Measurements from ENCODE around the gene OXNAD1. TPM values are rescaled to one million over a fixed set of nuclear protein-coding genes. Genes with fewer than 3 reads are reported as not detected.

The OXNAD1 gene, protein sequence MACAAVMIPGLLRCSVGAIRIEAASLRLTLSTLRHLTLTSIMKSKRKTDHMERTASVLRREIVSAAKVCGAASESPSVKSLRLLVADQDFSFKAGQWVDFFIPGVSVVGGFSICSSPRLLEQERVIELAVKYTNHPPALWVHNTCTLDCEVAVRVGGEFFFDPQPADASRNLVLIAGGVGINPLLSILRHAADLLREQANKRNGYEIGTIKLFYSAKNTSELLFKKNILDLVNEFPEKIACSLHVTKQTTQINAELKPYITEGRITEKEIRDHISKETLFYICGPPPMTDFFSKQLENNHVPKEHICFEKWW
- polyA plus RNA-seq (ENCODE audit: insufficient read length in 4 of 4), result 10 to 100 TPM; 17.3 to 18.5 (median 17.9) TPM

DNA sequence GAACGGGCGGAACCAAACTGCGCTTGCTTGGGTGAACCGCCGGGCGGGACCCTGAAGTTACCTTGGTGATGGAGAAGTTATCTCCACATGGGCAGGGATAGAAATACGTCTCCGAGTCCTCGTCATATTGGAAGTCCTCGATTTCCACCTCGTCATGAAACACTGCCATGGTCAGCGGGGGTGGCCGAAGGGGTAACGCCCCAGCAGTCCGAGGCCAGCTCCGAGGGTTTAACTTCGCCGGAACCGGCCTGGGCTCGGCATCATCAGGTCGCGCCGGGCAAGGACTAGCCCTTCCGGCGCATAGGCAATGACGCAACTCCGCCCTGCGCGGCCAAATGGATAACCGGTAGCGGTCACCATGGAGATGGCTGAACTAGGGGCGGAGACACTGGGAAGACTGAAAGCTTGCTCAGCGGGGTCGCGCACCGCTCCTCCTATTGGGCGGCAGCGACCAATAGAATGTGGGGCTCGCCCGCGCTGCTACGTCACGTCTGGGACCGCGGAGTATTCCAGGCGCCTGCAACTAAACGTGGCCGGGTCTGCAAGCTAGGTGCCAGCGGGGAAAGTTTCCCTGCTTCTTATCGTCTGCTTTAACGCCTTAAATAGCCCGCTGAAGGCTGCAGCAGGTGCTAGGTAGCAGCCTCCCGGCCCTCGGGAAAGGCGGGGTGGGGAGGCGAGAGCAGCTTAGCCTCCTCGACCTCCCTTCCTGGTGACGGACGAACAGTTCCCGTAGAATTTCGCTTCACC is at the start of gene OXNAD1, which contains the start of gene DPH3:
Gene OXNAD1, plus strand, starts transcription at position 505 of the 747 bp plus-strand sequence. CDS start 5,741 bp downstream, outside the sequence.
Gene DPH3, minus strand, starts transcription at position 236 of the 747 bp plus-strand sequence. Its CDS starts 67 bp downstream, at position 169.
- peak; percentile 98 to 99 (median 99) for DNase-seq (ENCODE audit: low read depth in 4 of 4, low spot score in 3 of 4)

GRCh38 chr3:16216373-16216935 is 48.6 kb upstream of the OXNAD1 start:
- no peak for DNase-seq (ENCODE audit: low read depth in 4 of 4, low spot score in 3 of 4)

DNA sequence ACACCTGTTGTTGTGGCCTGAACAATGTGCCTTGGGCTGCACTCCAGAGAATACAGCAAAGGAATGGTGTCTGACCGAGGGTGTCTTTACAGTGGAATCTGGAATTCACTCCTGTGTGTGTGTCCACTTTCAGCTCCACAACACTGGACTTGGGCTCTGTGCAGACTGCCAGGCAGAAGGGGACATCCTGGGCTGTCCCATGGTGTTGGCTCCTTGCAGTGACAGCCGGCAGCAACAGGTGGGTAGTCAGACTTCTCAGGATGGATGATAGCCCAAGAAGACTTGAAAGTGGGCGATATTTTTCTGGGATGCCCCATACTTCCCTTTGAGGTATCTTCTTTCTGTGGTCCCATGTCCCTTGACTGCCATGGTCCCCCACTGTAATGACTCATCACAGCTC is 45.2 kb upstream of the OXNAD1 start:
- no peak for DNase-seq (ENCODE audit: low read depth in 4 of 4, low spot score in 3 of 4)

- DNase-seq (ENCODE audit: low read depth in 4 of 4, low spot score in 3 of 4), result no peak
Measured at GRCh38 chr3:16221990-16222389, 43.0 kb upstream of the OXNAD1 start.

DNA sequence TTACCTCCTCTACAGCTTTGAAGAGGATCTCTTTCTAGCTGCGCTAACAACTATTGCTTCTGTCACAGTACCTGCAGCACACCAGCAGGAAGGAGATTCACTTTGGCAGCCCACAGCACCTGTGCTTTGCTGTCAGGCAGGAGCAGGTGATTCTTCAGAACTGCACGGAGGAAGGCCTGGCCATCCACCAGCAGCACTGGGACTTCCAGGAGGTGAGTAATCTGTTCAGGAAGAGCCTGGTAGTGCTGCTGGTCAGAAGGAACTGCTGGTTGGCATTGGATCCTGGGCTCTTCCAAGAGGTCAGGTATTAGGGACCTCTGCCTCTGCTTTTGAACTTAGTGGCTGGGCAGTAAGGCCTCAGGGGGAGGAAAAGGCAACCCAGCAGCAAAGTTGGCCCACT is 42.5 kb upstream of the OXNAD1 start:
- no peak for DNase-seq (ENCODE audit: low read depth in 4 of 4, low spot score in 3 of 4)

- no peak for DNase-seq (ENCODE audit: low read depth in 4 of 4, low spot score in 3 of 4)
Measured at GRCh38 chr3:16224325-16224724, 40.7 kb upstream of the OXNAD1 start.

- no peak for DNase-seq (ENCODE audit: low read depth in 4 of 4, low spot score in 3 of 4)
Measured at GRCh38 chr3:16227566-16227965, 37.4 kb upstream of the OXNAD1 start.

GRCh38 chr3:16229681-16230080 is 35.3 kb upstream of the OXNAD1 start:
- no peak for DNase-seq (ENCODE audit: low read depth in 4 of 4, low spot score in 3 of 4)

- DNase-seq (ENCODE audit: low read depth in 4 of 4, low spot score in 3 of 4), result no peak
Measured at GRCh38 chr3:16231983-16232382, 33.0 kb upstream of the OXNAD1 start.

- no peak for DNase-seq (ENCODE audit: low read depth in 4 of 4, low spot score in 3 of 4)
Measured at GRCh38 chr3:16233806-16234205, 31.2 kb upstream of the OXNAD1 start.

DNA sequence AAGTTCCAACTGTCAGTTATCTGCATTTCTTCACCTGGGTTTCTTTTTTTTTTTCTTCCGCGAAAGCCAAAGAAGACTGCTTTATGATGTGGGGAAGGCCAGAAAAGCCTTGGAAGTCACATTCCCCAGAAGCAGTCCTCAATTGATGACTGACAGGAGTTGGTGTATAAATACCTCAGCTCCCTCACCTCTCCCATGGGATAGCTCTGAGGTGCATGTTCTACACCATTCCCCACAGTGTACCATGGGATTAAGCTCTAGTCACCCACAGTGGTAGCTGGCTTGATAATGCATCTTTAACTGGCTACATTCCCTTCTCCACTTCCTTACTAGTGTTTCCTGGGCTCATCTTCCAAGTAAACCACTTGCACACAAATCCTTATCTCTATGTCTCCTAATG is 30.7 kb upstream of the OXNAD1 start:
- no peak for DNase-seq (ENCODE audit: low read depth in 4 of 4, low spot score in 3 of 4)

- DNase-seq (ENCODE audit: low read depth in 4 of 4, low spot score in 3 of 4), result no peak
Measured at GRCh38 chr3:16236030-16236639, 28.9 kb upstream of the OXNAD1 start.

- no peak for DNase-seq (ENCODE audit: low read depth in 4 of 4, low spot score in 3 of 4)
Measured at GRCh38 chr3:16236856-16237393, 28.1 kb upstream of the OXNAD1 start.

GRCh38 chr3:16239086-16239770 is 25.8 kb upstream of the OXNAD1 start:
- DNase-seq (ENCODE audit: low read depth in 4 of 4, low spot score in 3 of 4), result no peak

DNA sequence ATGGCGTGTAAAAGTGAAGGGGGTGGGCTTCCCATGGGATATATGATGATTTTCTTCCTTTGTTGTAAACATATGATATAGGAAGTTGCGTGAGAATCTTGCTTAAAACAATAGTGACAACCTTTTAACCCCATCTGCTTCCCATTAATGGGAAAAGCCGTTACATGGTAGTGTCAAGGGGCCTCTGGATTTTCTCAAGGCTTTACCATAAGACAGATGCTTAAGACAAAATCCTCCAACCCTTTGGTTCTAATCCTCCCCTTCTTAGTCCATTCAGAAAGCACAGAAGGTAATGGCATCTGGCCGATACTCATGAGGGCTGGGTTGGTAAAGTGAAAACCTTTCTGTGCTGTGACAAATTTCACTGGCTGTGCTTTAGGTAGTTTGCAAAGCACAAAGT is 25.2 kb upstream of the OXNAD1 start:
- DNase-seq (ENCODE audit: low read depth in 4 of 4, low spot score in 3 of 4), result no peak

DNA sequence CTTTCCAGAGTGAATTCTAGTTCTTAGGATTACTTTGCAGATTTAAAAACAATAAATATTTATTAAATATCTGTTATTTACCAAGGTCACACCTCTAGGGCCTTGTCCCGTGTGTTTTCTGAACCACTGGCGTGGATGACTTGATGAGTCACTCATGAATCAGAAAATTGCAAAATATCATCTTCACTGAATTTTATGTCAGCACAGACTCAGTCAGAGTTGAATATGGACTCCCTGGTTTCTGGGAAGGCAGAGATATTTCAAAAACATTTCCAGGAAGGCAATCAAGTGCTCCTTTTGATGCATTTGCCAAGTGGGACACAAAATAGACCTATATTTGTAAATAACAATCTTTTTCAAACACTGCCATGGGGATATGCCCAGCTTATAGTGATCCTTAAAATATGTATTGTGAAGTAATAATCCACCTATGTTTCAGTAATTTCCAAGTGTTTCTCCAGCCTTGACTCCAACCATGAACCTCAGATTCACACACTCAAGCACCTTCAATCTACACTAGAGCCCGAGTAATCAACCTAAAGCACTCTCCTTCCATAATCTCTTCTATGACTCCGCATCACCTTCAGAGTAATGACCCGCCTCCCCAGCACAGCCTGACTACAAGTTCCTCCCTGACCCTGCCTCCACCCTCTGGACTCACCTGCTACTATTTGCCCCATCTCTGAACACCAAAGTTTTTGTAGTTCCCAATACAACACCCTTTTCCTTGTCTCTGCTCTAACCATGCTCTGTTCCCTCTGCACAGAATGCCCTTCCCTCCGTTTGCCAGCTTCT is 24.6 kb upstream of the OXNAD1 start:
- DNase-seq (ENCODE audit: low read depth in 4 of 4, low spot score in 3 of 4), result no peak

GRCh38 chr3:16241225-16241624 is 23.8 kb upstream of the OXNAD1 start:
- no peak for DNase-seq (ENCODE audit: low read depth in 4 of 4, low spot score in 3 of 4)

- DNase-seq (ENCODE audit: low read depth in 4 of 4, low spot score in 3 of 4), result no peak
Measured at GRCh38 chr3:16242177-16242576, 22.8 kb upstream of the OXNAD1 start.

DNA sequence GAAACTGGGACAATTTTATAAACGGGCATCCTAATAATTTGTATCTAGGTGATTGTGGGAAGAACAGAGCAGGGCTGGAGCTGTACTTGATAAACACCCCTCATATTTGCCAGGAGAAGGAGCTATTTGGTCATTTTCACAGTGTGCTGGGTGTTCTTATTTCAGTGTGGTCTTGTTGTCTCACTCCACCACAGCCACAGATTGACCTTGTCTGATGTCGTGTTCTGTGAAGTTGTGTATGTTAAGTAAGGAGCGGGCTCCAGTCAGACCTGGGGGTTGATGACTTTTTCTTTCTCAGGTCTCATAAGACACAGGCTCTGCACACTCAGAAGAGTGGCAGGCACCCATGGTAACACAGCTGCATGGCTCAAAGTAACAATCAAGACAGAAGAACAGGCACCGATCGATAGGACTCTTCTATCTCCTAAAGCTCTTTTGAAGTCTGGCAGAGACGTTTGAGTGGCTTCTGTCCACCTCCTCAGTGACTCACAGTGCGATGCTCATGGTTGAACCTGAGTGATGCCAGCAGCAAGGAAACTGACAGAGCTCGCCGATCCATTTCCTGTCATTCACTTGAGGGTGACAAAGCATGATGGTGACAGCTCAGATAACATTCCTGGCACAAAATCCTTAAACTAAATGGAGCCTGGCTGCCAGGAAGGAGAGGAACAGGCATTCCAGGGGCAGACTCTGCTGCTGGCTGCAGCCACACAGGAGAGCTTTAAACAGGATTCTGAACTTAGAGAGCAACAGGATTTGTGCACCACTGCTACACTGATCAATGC is 21.1 kb upstream of the OXNAD1 start:
- DNase-seq (ENCODE audit: low read depth in 4 of 4, low spot score in 3 of 4), result no peak
